Measurements from ENCODE around the gene ZFP64.

DNA sequence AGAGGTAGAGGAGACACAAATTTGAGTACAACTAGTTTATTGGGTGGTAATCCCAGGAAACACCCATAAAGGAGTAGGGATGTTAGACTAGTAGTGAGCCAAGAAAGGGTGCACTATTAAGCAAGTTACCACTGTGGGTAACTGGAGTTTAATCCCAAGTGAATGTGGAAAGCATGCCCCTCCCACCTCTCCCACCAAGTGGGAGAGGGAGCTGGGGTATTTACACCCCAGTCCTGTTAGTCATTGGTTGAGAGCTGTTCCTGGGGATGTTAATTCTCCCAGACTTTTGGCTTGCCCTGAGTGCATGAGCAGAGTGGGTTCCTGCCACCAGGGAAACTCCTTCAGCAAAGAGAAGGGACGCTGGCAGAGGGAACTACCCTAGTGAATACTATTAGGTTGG, 49.2 kb upstream of the ZFP64 start:
- TF ChIP-seq, protein P1, sequence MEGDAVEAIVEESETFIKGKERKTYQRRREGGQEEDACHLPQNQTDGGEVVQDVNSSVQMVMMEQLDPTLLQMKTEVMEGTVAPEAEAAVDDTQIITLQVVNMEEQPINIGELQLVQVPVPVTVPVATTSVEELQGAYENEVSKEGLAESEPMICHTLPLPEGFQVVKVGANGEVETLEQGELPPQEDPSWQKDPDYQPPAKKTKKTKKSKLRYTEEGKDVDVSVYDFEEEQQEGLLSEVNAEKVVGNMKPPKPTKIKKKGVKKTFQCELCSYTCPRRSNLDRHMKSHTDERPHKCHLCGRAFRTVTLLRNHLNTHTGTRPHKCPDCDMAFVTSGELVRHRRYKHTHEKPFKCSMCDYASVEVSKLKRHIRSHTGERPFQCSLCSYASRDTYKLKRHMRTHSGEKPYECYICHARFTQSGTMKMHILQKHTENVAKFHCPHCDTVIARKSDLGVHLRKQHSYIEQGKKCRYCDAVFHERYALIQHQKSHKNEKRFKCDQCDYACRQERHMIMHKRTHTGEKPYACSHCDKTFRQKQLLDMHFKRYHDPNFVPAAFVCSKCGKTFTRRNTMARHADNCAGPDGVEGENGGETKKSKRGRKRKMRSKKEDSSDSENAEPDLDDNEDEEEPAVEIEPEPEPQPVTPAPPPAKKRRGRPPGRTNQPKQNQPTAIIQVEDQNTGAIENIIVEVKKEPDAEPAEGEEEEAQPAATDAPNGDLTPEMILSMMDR (IDR thresholded peaks at IDR 0.05): no peak
- no peak for TF ChIP-seq POLR2A (IDR thresholded peaks at IDR 0.05)
